Measurements from ENCODE around the gene KCNB1.

DNA sequence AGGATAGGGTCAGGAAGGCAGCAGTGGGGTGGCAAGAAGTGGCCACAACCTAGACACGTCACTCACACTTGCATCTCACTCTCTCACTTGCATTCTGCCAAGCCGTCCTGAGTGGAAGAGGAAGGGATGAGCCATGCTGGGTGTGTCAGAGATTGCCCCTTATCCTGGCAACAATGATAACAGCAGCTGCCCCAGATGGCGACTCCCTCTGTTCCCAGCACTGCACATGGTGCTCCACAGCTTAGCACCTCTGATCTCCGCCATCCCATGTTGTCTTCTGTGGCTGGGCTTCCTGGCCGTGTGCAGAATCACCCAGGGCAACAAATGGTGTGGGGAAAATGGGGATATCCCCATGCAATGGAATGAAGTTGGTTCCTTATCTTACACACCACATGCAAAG is 11.1 kb downstream of the KCNB1 start:
- TF ChIP-seq CTCF (conservative IDR thresholded peaks at IDR 0.05) (no peak), EZH2 (IDR thresholded peaks at IDR 0.05; ENCODE audit: low read depth) (no peak)

Measured in PC-9 (cell line).